GM12874 (cell line): ENCODE results near the gene GNAT3.

Experiments
- TF ChIP-seq, protein P1 (sequence below): IDR thresholded peaks from 2 replicates; pipeline ENCODE4 v1.5.1; 2011; ENCODE audit warnings: low read depth, mild to moderate bottlenecking, control low read depth, low read length, moderate library complexity; ENCODE audit not compliant: insufficient read depth

Gene GNAT3

DNA sequence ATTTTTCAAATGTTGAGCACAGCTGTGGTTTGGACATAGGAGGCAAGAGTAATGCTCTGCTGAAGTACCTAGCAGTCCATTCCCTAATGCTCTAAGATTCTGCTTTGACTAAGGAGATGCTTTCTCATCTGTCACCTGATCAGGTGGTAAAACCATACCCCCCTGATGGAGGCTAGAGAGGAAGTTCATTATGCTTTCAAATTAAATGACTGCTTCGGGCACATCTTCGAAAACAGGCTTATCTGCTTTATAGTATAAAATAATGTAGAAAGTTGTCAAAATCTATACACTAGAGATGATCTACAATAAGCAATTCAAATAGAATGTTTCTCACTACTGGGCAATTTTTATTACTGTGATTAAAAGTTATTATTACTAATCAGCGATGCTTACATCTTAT is at the start of gene GNAT3:
Gene GNAT3 (minus strand): TSS at position 101 of the 400 bp plus-strand sequence. CDS start 138 bp downstream, outside the sequence.
- TF ChIP-seq, protein P1, sequence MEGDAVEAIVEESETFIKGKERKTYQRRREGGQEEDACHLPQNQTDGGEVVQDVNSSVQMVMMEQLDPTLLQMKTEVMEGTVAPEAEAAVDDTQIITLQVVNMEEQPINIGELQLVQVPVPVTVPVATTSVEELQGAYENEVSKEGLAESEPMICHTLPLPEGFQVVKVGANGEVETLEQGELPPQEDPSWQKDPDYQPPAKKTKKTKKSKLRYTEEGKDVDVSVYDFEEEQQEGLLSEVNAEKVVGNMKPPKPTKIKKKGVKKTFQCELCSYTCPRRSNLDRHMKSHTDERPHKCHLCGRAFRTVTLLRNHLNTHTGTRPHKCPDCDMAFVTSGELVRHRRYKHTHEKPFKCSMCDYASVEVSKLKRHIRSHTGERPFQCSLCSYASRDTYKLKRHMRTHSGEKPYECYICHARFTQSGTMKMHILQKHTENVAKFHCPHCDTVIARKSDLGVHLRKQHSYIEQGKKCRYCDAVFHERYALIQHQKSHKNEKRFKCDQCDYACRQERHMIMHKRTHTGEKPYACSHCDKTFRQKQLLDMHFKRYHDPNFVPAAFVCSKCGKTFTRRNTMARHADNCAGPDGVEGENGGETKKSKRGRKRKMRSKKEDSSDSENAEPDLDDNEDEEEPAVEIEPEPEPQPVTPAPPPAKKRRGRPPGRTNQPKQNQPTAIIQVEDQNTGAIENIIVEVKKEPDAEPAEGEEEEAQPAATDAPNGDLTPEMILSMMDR: no peak

DNA sequence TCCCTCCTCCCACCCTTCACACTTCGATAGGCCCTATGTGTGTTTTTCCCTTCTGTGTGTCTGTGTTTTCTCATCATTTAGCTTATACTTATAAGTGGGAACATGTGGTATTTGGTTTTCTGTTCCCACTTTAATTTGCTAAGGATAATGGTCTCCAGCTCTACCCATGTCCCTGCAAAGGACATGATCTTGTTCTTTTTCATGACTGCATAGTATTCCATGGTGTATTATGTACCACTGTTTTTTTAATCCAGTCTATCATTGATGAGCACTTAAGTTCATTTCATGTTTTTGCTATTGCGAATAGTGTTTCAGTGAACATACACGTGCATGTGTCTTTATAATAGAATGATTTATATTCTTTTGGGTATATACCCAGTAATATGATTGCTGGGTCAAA is 46.3 kb upstream of the GNAT3 start:
- TF ChIP-seq, protein P1: no peak

DNA sequence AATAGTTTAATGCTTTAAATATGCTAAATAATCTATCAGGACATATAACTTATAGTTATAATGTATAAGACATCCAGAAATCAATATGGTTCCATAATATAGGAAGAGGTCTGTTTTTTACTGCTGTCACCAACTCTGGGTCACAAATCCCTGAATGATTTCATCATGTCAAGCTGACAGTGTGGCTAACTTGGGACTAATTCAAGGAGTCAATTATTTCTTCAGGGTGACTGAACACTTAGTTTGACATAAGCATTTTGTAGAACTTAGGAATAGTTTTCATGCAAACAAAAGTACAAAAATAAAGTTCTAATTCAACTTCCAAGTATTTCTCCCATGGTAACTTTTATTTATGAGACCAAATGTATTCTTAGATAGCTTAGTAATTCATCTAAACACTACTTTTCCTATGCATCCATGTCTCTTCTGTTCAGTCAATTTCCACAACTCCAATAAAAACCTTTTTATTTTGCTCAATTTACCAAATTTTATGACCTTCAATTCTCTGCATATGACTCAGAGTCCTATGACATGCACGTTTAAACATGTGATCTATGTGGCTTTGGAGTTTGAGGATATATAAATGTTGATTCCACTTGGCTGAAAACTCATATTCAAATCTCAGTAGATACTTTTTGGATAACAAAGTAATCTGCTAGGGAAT is 40.3 kb upstream of the GNAT3 start:
- TF ChIP-seq, protein P1: no peak

DNA sequence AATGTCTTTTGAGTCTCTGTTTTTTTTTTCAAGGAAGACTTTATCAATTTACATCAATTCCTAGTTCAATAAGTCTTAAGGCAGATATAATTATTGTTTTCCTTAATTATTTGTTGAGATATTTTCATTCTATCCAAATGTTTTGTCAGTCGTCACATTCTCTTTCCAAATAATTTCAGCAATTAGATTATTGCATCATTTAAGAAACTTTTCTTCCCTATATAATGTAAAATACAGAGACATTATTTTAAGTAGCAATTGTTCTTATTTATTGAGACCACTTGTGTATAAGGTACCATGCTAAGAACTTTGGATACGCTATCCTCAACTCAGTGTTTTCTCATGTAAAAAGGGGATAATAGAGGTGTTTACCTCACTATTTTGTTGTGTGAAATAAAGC is 38.1 kb upstream of the GNAT3 start:
- TF ChIP-seq, protein P1: no peak

DNA sequence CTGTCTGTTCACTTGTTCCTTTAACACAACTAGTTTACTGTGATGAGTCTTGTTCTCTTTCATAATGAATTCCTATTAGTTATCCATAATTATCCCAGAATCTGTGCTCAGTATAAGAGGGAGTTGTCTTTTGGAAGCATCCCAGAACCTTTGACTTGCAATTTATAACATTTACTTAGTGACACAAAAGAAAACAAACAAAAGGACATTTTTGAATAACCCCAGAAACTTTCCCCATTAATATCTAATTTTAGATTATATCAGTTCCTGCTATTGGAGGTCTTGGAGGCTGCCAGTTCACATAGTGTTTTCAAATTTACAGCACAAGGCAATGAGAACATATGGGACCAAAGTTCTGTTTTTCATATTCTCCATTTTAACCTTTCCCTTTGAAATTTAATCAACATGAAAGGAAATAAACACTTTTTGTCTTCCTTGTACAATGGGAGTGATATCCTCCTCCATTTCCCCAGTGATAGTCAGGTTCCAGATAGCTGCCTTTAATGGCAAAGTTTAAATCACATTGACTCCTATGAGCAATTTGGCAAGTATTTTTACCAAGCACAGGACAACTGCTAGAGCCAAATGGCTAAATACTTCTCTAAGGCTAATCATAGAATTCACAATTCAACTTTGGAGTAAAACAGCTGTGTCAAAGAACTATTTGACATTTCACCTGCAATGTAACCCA is 37.1 kb upstream of the GNAT3 start:
- TF ChIP-seq, protein P1: no peak

DNA sequence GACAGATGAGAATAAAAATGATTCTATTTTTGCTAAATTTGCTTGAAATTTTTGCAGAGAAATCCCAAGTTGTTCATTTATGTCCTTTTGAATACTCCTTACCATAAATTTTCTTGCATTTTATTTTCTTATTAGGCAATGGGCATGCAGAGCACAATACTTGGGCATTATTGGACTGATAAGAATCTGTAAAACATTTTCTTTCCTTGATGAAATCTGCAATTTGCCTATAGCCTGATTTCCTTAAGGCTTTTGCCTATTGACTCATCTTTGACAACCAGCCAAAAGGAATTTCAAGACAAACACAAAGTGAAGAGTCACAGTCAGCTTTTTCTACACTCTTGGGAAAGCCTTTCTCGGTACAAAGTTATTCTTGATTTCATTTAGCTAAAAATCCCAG is 30.5 kb upstream of the GNAT3 start:
- TF ChIP-seq, protein P1: no peak

DNA sequence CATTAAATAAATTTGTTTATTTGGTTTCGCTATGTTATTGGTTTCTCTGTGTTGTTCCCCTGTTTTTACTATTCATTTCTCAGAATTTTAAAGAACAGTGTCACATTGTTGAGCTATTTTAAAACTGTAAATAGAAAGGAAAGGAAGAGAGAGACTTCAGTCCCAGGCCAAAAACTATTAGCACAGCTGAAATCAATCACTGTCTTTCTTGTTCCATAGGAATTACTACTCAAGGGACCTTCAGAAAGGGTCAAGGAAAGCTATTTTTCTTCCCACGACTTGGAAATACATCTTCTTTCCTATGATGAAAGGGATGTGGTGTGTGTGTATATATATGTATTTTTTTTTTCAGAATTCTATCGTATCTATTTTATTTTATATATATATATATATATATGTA is 29.0 kb upstream of the GNAT3 start:
- TF ChIP-seq, protein P1: no peak
